NAMALWA (cell line): ENCODE results near the gene KRTAP12-2.

Experiments used
- DNase-seq: peaks from one replicate; pipeline ENCODE4 v3.0.0-alpha.2; 2015; ENCODE audit warnings: low spot score

The KRTAP12-2 gene

DNA sequence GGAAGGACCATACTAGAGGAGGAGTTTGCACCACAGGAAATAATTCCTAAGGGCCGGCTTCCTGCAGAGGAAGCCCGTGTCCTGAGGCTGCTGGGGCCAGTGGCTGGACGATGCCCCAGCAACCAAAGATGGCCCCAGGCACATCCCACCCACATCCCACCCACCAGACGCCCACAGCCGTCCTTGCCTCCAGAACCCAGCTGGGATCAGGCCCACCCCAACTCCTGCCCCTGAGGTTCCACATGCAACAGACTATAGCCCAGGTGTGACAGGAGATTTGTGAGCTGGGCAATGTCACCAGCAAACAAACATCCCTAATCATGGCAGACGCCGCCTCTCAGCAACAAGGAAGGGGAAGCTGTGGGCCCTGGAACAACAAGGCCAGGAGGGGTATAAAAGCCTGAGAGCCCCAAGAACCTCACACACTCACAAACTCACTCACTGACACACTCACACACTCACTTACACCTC is 40.0 kb downstream of the KRTAP12-2 start, which contains the start of gene KRTAP10-9:
KRTAP10-9 (plus strand) TSS at position 421 of the 471 bp plus-strand sequence. CDS start 79 bp downstream, outside the sequence.
- DNase-seq, result no peak

- no peak for DNase-seq
These were observed 40.5 kb downstream of the KRTAP12-2 start for GRCh38 chr21:44626262-44626661.

DNA sequence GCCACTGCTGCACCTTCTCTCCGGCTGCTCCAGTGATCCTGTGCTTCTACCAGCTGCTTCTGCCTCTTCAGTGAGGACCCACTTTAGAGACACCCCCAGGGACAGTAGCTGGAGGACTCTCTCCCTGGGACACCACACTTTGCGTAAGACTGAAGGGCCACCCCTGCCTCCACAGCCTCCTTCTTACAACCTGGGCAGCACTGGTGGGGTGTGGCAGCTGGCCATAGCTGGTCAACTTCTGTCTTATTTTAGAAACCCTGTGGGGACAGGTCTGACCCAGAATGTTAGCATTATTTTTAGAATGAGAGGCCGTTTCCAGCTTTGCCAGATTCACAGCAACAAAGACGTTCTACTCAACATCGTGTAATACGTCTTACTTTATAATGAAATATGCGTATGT is 41.0 kb downstream of the KRTAP12-2 start:
- no peak for DNase-seq

- no peak for DNase-seq
These were observed 43.2 kb downstream of the KRTAP12-2 start for GRCh38 chr21:44623575-44623974.

GRCh38 chr21:44619886-44620285 is 46.8 kb downstream of the KRTAP12-2 start:
- no peak for DNase-seq

- DNase-seq, result no peak
These were observed 47.8 kb downstream of the KRTAP12-2 start for GRCh38 chr21:44618909-44619308.

GRCh38 chr21:44618504-44618903 is 48.2 kb downstream of the KRTAP12-2 start:
- no peak for DNase-seq

DNA sequence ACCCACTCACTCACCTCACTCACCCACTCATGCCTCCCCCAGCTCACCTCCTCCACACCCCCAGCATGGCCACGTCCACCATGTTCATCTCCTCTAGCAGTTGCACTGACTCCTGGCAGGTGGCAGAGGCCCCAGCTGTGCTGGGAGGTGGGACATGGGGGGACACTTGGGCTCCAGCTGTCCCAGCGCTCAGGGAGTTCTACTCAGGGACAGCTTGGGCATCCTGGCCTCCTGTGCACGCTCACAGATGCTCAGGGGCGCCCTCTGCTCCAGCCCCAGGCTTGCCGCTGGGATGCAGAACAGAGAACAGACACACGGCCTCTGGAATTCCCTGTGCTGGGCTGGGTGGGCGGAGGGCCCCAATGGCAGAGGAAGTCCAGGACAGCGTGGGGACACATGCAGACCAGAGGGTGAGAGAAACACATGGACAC is 49.6 kb downstream of the KRTAP12-2 start:
- no peak for DNase-seq

- no peak for DNase-seq
These were observed 50.2 kb downstream of the KRTAP12-2 start for GRCh38 chr21:44616591-44616926.
